GM18907 (cell line): ENCODE measurements around the gene TMED1.
"Not testable (repeated sequence)": the region's sequence is repeated elsewhere in the genome, so short reads cannot be mapped to it uniquely, and the experiment has no call there.

Source experiments
- ATAC-seq: cut with Tn5 transposase; IDR thresholded peaks from one replicate; pipeline ENCODE4 v1.9.1; 2021; ENCODE audit warnings: mild to moderate bottlenecking, moderate library complexity; ENCODE audit not compliant: unreplicated experiment

The TMED1 gene

GRCh38 chr19:10863107-10863717 lies 27.2 kb upstream of the TMED1 start:
- ATAC-seq, result no peak

DNA sequence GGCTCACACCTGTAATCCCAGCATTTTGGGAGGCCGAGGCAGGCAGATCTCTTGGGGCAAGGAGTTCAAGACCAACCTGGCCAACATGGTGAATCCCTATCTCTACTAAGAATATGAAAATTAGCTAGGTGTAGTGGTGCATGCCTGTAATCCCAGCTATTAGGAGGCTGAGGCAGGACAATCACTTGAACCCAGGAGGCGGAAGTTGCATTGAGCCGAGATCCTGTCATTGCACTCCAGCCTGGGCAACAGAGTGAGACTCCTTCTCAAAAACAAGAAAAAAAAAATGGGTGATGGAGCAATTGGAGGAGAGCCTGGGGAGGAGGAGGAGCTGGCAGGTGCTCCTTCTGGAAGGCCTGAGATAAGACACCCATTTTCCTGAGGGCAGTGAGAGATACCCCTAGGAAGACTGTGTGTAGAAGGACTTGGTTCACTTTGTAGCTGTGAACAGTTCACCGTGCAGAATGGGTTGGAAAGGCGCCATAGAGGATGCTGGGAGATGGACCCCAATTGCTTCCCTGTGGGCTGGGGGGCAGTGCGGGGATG lies 26.6 kb upstream of the TMED1 start:
- no peak for ATAC-seq

- ATAC-seq, result no peak
Observed at GRCh38 chr19:10861103-10861651, 25.2 kb upstream of the TMED1 start.

DNA sequence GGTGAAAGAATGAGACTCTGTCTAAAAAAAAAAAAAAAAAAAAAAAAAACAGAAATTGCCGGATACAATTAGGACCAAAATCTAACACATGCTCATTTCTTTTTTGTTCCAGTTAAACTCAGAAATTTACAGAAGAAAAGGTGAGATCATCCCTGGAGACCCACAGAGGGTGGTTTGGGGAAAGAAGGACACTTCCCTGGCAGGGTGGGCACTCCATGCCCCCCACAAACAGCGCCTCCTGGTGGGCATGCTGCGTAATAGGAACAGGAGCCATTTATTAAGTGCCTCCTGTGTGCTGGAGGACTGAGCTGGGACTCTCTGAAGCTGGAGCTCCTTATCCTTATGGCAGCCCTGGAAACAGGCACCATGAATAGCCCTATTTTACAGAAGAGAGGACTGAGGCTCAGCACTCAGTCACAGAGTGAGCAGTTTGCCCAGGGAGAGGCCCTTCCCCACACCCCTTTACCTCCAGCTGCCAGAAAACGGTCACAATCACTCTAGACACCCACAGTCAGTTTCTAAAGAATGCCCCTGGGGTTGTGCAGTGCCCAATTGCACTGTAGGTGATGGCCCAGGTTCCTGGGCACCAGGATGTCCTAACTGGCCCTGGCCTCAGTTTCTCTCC lies 22.3 kb upstream of the TMED1 start:
- ATAC-seq, result no peak

DNA sequence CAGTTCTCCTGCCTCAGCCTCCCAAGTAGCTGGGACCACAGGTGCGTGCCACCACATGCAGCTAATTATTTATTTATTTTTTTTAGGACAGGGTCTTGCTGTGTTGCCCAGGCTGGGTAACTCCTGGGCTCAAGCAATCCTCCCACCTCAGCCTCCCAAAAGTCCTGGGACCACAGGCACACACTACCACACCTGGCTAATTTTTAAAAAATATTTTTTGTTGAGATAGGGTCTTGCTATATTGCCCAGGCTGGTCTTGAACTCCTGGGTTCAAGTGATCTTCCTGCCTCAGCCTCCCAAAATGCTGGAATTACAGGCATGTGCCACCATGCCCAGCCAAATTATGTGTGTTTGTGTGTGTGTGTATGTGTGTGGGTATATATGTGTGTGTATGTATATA lies 20.9 kb upstream of the TMED1 start:
- ATAC-seq, result not testable (repeated sequence)

GRCh38 chr19:10855879-10856522 lies 20.0 kb upstream of the TMED1 start:
- no peak for ATAC-seq

- no peak for ATAC-seq
Observed at GRCh38 chr19:10854350-10855089, 18.5 kb upstream of the TMED1 start.

DNA sequence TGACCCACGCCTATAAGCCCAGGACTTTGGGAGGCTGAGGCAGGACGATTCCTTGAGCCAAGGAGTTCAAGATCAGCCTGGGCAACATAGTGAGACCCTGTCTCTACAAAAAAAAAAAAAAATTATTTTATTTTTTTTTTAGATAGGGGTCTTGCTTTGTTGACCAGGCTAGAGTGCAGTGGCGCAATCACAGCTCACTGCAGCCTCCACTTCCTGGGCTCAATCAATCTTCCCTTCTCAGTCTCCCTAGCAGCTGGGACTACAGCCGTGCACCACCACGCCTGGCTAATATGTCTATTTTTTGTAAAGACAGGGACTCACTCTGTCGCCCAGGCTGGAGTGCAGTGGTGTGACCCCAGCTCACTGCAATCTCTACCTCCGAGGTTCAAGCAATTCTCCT lies 16.9 kb upstream of the TMED1 start:
- ATAC-seq, result no peak

GRCh38 chr19:10852098-10852800 lies 16.2 kb upstream of the TMED1 start:
- ATAC-seq, result no peak

GRCh38 chr19:10850631-10851030 lies 14.6 kb upstream of the TMED1 start:
- ATAC-seq, result no peak

DNA sequence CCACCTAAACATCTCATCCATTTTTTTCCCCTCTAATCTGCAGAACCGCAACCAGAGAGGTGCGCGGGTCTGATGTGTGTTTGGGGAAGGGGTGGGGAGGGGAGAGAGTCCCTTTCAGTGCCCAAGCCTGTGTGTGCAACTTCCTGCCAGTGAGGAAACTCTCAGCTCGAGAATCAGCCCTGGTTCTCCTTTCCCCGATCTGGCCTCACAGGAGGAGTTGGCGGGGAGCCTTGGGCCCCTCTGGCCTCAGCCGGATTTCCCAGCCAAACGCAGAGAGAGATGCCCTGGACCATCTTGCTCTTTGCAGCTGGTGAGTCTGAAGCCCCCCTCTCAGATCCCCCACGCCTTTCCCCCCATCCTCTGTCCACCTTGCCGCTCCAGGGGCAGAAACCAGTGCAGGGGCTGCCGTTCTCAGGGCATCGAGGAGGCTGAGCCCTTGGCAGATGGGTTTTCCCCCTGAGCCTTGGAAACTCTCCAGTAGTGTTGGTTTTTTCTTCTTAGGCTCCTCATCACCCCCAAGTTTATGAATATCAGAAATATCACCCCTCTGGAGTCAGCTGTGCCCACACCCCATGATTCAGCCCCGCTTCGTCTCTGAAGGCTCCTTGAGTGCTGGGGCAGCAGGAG lies 12.3 kb upstream of the TMED1 start, which contains the start of gene C19orf38:
TSS of gene C19orf38 (plus strand) at position 186 of the 627 bp plus-strand sequence. CDS start at position 280, 94 bp downstream.
- ATAC-seq, result no peak

GRCh38 chr19:10846500-10847202 lies 10.6 kb upstream of the TMED1 start:
- no peak for ATAC-seq

DNA sequence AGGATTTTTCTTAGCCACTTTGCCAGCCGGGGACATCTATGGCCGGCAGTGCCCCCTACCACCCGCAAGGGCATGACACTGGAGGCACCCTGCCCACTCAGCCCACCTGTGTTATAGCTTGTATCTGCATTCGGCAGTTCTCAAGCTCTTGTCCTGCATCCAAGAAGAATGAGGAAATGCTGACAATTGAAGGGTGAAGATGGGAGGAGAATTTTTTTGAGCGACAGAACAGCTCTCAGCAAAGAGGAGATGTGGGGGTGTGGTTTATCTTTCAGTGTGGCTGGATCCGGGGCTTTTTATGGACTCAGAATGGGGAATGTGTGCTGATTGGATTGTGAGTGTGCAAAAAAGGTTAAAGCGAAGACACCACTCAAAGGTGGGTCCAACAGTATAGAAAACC lies 6.8 kb upstream of the TMED1 start:
- ATAC-seq, result no peak

DNA sequence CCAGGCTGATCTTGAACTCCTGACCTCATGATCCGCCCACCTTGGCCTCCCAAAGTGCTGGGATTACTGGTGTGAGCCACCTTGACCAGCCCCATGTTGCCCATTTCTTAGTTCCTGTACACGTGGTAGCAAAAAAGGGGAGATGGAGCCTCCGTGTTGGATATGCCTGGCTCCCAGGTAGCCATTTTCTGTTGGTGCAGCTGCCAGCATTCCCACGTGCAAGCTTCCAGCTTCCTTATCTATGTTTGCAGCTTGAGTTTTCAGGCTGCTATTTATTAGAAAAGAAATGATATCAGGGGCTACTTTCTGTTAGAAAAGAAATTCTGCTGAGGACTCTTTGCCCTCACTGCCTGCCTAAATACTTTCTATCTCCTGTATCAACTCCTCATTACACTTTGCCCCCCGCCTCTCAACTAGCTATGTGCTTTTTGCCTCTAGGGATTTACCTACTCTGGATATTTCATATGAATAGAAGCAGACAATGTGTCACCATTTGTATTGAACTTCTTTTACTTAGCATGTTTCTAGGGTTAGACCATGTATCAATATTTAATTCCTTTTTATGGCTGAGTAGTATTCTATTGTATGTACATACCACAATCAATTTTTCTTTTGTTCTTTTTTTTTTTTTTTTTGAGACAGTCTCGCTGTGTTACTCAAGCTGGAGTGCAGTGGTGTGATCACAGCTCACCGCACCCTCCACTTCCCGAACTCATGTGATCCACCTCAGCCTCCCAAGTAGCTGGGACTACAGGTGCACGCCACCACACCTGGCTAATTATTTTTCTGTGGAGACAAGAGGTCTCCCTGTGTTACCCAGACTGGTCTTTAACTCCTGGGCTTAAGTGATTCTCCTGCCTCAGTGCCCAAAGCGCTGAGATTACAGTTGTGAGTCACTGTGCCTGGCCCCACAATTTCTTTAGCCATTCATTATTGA lies 3.4 kb upstream of the TMED1 start:
- no peak for ATAC-seq

GRCh38 chr19:10838377-10838776 lies 2.4 kb upstream of the TMED1 start:
- ATAC-seq, result no peak

GRCh38 chr19:10837649-10838048 lies 1.6 kb upstream of the TMED1 start:
- not testable (repeated sequence) for ATAC-seq

DNA sequence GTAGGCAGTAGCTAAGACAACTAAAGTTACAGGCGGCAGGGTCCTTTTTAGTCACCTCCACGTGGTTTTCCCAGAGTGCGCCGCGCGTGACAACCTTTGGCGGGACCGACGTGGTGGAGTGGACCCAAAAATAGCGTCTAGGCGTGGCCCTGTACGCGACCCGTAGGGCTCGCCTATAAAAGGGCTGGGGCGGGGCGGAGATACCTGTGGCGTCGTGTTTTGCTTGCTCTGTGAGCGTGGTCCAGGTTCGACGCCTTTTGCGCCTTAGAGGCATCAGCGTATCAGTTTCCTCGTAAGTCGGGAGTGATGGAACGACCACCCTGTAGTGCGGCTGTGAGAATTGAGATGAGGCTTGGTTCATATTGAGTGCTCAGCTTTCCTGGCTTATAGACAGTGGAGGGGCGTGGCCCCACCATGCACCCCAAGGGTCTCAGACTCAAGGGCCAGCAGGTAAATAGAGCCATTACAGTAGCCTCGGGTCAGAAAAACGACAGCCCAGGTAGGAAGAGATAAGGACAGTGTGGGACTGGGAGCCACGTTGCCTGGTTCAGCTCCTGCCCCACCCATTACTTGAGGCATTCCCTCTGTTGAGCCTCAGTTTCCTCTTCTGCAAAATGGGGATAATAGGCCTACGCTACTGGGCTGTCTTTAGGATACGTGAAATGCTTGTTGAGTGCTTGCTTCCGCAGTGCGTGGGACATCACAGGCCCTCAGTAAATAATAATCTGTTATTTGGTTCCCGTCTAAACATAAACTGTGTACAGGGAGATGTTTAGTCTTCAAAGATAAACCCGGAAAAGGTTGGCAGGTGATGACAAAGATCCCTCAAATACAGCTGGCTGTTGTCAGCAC lies 693 bp upstream of the TMED1 start:
- peak; percentile 12 for ATAC-seq
